K562 (cell line): ENCODE results near the gene LRRC25. TPM values are rescaled to one million over a fixed set of nuclear protein-coding genes. Genes with fewer than 3 reads are reported as not detected.

Source experiments
- ATAC-seq: fragments of 200-7000 bp; cut with Tn5 transposase; 3 replicates; pipeline ENCODE4 v1.9.1; 2020; ENCODE audit warnings: moderate library complexity
- BruUV-seq: library from RNA; stranded (reverse); fragments of 400-500 nt; replicated peaks from 2 replicates; lab custom pipeline; 2021; lab: Mats Ljungman, UMichigan
- CTCF ChIA-PET: fragments of 300-600 bp; formaldehyde crosslinking; extraction: SDS; loops from one replicate; lab custom pipeline; 2021; ENCODE audit warnings: low intra/inter-chr PET ratio; lab: Yijun Ruan, JAX
- POLR2A ChIA-PET: fragments of 300-600, 350-650 bp; sonication (Branson Sonifier 250); formaldehyde crosslinking; extraction: SDS; loops from one replicate; lab custom pipeline; 2021; ENCODE audit warnings: antibody characterized with exemption, inconsistent platforms; lab: Yijun Ruan, JAX
- DNase-seq, 4 experiments: peaks; one replicate each; pipeline versions ENCODE4 v3.0.0 to v3.0.0-alpha.2; 2011 to 2018; ENCODE audit warnings: low spot score in 3 of 4, mixed read lengths in 3 of 4; ENCODE audit errors: extremely low read depth in 1 of 4
- FAIRE-seq: peaks from 2 replicates; lab custom pipeline; 2011; peaks lifted over from hg19 to GRCh38; lab: Jason Lieb, UNC
- H2AFZ ChIP-seq: 2 replicates; pipeline ENCODE4 v1.6.0; 2011; ENCODE audit warnings: low read depth, low read length, control low read depth, inconsistent platforms
- H3K27ac ChIP-seq: fragments of 200-600 bp; 3 replicates; pipeline ENCODE4 v1.8.0; 2011; ENCODE audit warnings: low read depth, mild to moderate bottlenecking, control low read depth, inconsistent platforms, low read length, moderate library complexity, mixed read lengths; ENCODE audit errors: extremely low read depth
- H3K27me3 ChIP-seq, 2 experiments: fragments of 300-600 bp in 1 of 2; 2 replicates in 1 of 2; 3 replicates in 1 of 2; pipeline versions ENCODE4 v1.6.0 to v1.8.0; 2011; ENCODE audit warnings: inconsistent platforms in 2 of 2, low read length in 2 of 2, mild to moderate bottlenecking in 1 of 2, mixed read lengths in 1 of 2, moderate library complexity in 1 of 2; ENCODE audit not compliant: control insufficient read depth in 2 of 2, insufficient read depth in 2 of 2
- H3K36me3 ChIP-seq: fragments of 300-600 bp; 3 replicates; pipeline ENCODE4 v1.8.0; 2011; ENCODE audit warnings: mild to moderate bottlenecking, low read length, inconsistent platforms; ENCODE audit not compliant: control insufficient read depth, insufficient read depth
- H3K4me1 ChIP-seq, 2 experiments: fragments of 200-600 bp in 1 of 2; replicated peaks in 1 of 2; 2 replicates in 1 of 2; 3 replicates in 1 of 2; pipeline versions ENCODE4 v1.5.1 to v1.8.0; 2011; ENCODE audit warnings: inconsistent platforms in 2 of 2, low read length in 2 of 2, mild to moderate bottlenecking in 1 of 2, mixed read lengths in 1 of 2, moderate library complexity in 1 of 2; ENCODE audit not compliant: control insufficient read depth in 2 of 2, insufficient read depth in 2 of 2
- H3K4me2 ChIP-seq: 2 replicates; pipeline ENCODE4 v1.6.1; 2011; ENCODE audit warnings: low read length, control low read depth, inconsistent platforms, mixed read lengths; ENCODE audit not compliant: insufficient read depth
- H3K4me3 ChIP-seq: fragments of 200-600 bp; sonication (generic), shearing (Covaris generic); 2 replicates; pipeline ENCODE4 v1.5.1; 2016; ENCODE audit warnings: control low read depth, inconsistent platforms
- H3K79me2 ChIP-seq: fragments of 200-600 bp; 3 replicates; pipeline ENCODE4 v1.8.0; 2011; ENCODE audit warnings: low read length, inconsistent platforms; ENCODE audit not compliant: control insufficient read depth, insufficient read depth
- H3K9ac ChIP-seq, 2 experiments: 2 replicates each; pipeline versions ENCODE4 v1.6.0 to v1.6.1; 2011; ENCODE audit warnings: low read depth in 2 of 2, low read length in 2 of 2, control low read depth in 1 of 2, inconsistent platforms in 1 of 2, mild to moderate bottlenecking in 1 of 2, mixed read lengths in 1 of 2; ENCODE audit not compliant: insufficient read depth in 1 of 2
- H3K9me1 ChIP-seq: one replicate; pipeline ENCODE4 v1.6.0; 2011; ENCODE audit warnings: inconsistent platforms, mild to moderate bottlenecking, low read length, moderate library complexity; ENCODE audit not compliant: control insufficient read depth, insufficient read depth
- H3K9me3 ChIP-seq: replicated peaks from 2 replicates; pipeline ENCODE4 v1.5.1; 2011; ENCODE audit warnings: low read depth, low read length, inconsistent platforms; ENCODE audit not compliant: control insufficient read depth, insufficient read depth
- H4K20me1 ChIP-seq: replicated peaks from 2 replicates; pipeline ENCODE4 v1.6.1; 2011; ENCODE audit warnings: low read length, inconsistent platforms, mixed read lengths; ENCODE audit not compliant: control insufficient read depth, insufficient read depth
- KHSRP ChIP-seq: fragments of 450-650 bp; IDR thresholded peaks from 2 replicates; pipeline ENCODE4 v1.6.1; 2017
- MTF1 ChIP-seq: fragments of 250-450 bp; sonication (Bioruptor Pico); IDR thresholded peaks from 2 replicates; pipeline ENCODE4 v1.9.0; 2021; ENCODE audit warnings: moderate library complexity, mild to moderate bottlenecking, inconsistent platforms, borderline replicate concordance
- WGBS: fragments of 100-300 bp; shearing (Covaris generic); methylation state at CpG from one replicate; pipeline ENCODE4 v1.1.6; 2016; ENCODE audit warnings: low coverage, mixed read lengths; ENCODE audit not compliant: insufficient coverage; ENCODE audit errors: missing lambda C conversion rate; 5-methylcytosine and 5-hydroxymethylcytosine counted together
- in situ Hi-C: fragments of 300-500 bp; cut with MboI; formaldehyde crosslinking; loops from 4 replicates; pipeline ENCODE4 v1.15.0; 2018; ENCODE audit warnings: inconsistent platforms, mixed read lengths
- intact Hi-C: fragments of 100-400 bp; cut with micrococcal nuclease; formaldehyde crosslinking; loops from 2 replicates; pipeline ENCODE4 v1.14.2; 2022
- polyA plus RNA-seq, 8 experiments: library from polyadenylated mRNA; depleted of rRNA in 4 of 8; stranded (reverse) in 5 of 8; unstranded in 3 of 8; fragments of >200 nt; fragmentation: Nextera tagmentation in 2 of 8; fragmentation: Illumina TruSeq in 1 of 8; extraction: Ambion mirVana in 2 of 8; extraction: Trizol in 1 of 8; gene quantifications; 2 replicates each; pipeline versions ENCODE4 v1.2.1 to v1.2.3, GENCODE V29; 2011 to 2014; ENCODE audit warnings: inconsistent platforms in 1 of 8, missing spikeins in 1 of 8
- total RNA-seq, 7 experiments: library from RNA; depleted of rRNA in 6 of 7; stranded (reverse); fragments of >200 nt in 6 of 7; fragmentation: Illumina TruSeq in 2 of 7; extraction: Trizol in 2 of 7; gene quantifications; 2 replicates each; pipeline versions ENCODE4 v1.2.1 to v1.2.3, GENCODE V29; 2011 to 2021; ENCODE audit warnings: low replicate concordance in 1 of 7

The LRRC25 gene
- total and polyA plus RNA-seq, 9 of the 15 experiments (the other 6 are each of a cell fraction or from before 2014, with no cell fraction given), result 0.07 to 0.36 (median 0.10) TPM; not detected in 3

GRCh38 chr19:18442941-18443340 is 45.5 kb upstream of the LRRC25 start:
- Histone ChIP-seq H3K79me2 (peaks cover 9% of the 10 kb centered on the region; the same call in 1 of the 3 replicates), H2AFZ (no peak overlapping the region), H3K4me3 (no peak overlapping the region), H3K4me1 (peaks cover 35 to 77% of the 10 kb centered on the region in 2 experiments), H4K20me1 (0 out of 2 replicates have a peak, but pooled peaks cover 4% of the 10 kb centered on the region), H3K27ac (peak overlapping the region; percentile 62; the same call in 1 of the 3 replicates), H3K9me1 (peaks cover 14% of the 10 kb centered on the region), H3K9me3 (no peaks in the 10 kb centered on the region), H3K36me3 (peaks cover 48% of the 10 kb centered on the region), H3K27me3 (no peaks in the 10 kb centered on the region), H3K4me2 (no peak overlapping the region), H3K9ac (0 out of 4 replicates have a peak overlapping the region, but pooled peaks of 1 of the 2 experiments have one; percentile 29)
- WGBS, result 93% methylated on average over 12 of the region's 12 CpGs
- FAIRE-seq (no peak), ATAC-seq (no peak), DNase-seq (no peak)
- POLR2A ChIA-PET, result interaction anchor here (0.6 to 1.0 kb wide), 2 partner anchors 24 to 58 kb away, joined by 3 read pairs; no protein-coding TSS in a partner anchor
- intact Hi-C loops, result no loop called here
- no TSS peak for BruUV-seq
- in situ Hi-C loops, result no loop called here
- CTCF ChIA-PET, result no interaction called here
- no peak for TF ChIP-seq KHSRP
- TF ChIP-seq MTF1 (CRISPR knock-in tag), result no peak
